GF-D8 (cell line): ENCODE measurements around the gene SH3PXD2A.
"Not testable (repeated sequence)": the region's sequence is repeated elsewhere in the genome, so short reads cannot be mapped to it uniquely, and the experiment has no call there.

Experiments used
- DNase-seq: peaks from one replicate; lab custom pipeline; 2025; lab: John Stamatoyannopoulos, UW

SH3PXD2A gene

DNA sequence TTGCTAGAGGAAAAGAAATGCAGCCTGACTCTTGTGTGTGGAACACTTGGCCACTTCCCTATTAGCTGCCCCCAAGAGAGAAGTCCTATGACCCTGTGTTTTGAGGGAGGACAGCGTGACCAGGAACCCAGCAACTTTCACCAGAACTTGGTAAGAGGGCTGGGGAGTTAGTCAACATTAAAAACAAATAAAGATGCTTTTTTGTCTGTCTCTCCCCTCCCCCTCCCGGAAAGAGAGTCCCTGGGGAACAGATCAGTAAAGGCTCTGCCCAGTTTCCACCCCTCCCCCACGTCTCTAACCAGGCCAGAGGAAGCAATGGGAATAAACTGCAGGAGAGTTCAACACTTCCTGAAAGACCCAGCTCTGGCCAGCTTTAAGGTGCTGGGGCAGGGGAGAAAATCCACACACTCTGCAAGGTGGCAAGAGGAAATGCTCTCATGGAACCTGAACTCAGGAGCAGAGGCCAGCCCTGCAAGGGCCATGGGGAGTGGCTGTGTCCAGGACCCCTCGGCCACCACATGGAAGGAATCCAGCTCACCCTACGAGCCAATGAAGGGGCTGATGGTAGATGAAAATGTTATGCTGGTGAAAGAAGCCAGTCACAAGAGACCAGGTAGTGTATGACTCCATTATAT is 21.5 kb downstream of the SH3PXD2A start:
- DNase-seq, result no peak

DNA sequence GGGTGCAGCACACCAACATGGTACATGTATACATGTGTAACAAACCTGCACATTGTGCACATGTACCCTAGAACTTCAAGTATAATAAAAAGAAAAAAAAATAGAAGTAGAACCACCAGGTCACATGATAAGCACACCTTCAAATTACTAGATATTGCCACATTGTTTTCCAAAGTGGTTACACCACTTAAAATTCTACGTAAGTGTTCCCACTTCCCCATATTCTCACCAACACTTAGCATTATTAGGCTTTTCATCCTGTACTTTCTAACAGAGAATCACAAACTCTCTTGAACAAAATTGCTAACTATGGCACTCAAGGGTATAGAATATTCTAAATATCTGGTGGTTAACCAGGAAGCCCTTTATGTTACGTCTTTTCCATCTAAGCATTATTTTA is 22.6 kb downstream of the SH3PXD2A start:
- DNase-seq, result no peak

GRCh38 chr10:103829838-103830465 is 25.4 kb downstream of the SH3PXD2A start:
- DNase-seq, result no peak

DNA sequence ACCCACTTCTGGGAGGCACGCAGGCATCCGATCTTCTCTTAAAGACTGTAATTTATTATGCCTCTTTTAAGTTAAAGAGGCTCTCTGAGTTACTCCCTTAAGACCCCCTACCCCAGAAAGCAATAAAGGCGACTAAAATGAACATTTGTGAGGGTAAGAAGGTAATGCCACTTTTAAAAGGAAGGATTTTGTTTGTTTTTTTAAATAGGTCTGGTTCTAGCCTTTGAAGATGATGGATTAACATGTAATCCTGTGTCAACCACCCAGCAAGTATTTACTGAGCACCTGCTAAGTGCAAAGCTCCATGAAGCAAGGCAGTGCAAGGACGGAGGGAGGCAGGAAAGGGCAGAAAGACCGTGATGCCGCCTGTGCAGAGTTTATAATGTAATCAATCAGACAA is 26.1 kb downstream of the SH3PXD2A start:
- DNase-seq, result no peak

GRCh38 chr10:103828587-103829197 is 26.7 kb downstream of the SH3PXD2A start:
- DNase-seq, result no peak

GRCh38 chr10:103828107-103828506 is 27.3 kb downstream of the SH3PXD2A start:
- no peak for DNase-seq

- DNase-seq, result no peak
Observed at GRCh38 chr10:103826885-103827284, 28.5 kb downstream of the SH3PXD2A start.

DNA sequence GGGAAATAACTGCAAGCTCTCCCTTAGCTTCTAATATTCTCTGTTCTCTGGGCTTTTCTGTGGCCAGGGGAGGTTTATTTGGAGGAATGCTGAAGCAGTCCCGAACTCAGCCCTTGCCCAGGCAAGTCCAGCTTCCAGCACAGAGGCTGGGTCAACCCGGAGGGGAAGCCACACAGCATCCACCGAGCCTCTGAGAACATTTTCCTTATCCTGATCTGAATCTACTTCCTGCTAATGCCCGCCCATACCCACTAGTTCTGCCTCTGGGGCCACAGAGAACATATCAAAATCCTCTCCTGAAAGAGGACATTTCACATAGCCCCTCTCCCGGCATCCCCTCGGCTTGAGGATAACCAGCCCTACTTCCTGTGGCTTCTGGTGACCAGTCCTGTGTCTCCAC is 31.1 kb downstream of the SH3PXD2A start:
- DNase-seq, result no peak

DNA sequence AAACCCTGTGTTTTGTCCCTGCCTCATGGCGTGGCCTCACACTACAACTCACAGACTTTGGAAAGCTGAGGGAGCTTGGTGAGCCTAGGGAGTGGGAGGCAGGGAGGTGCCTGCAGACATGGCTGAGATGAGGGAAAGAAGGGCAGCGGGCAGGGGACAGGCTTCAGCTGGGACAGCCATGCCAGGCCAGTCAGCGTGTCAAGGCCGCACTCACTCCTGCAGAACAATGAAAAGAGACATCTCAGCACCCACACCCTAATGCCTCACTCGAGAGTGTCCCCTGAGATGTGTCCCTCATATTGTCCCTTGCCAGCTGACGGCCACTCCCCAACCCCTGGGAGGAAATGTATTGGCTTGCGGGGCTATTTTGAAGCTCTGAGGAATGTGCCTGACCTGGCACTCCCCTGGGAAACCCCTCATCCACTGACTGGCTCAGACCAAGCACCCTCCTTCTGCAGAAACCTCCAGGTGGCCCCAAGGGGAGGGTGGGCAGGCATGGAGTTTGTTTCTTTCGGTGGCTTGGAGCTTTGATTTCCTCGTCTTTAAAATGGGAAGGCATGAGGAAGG is 31.6 kb downstream of the SH3PXD2A start:
- DNase-seq, result no peak

DNA sequence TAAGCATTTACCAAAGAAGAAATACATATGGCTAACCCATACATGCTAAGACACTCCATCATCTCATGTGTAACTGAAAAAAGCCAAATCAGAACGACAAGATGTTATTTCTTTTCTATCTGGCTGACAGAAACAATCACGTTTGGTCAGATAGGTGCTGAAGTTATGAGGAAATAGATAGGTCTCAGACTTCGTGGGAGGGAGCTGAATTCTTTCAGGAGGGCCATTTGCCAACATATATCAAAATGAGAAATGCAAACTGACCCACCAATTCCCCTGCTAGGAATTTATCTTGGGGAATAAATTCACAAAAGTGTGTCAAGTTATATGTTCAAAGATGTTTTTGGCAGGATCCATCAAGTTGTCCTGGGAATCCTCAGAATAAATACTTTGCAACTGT is 32.6 kb downstream of the SH3PXD2A start:
- no peak for DNase-seq

DNA sequence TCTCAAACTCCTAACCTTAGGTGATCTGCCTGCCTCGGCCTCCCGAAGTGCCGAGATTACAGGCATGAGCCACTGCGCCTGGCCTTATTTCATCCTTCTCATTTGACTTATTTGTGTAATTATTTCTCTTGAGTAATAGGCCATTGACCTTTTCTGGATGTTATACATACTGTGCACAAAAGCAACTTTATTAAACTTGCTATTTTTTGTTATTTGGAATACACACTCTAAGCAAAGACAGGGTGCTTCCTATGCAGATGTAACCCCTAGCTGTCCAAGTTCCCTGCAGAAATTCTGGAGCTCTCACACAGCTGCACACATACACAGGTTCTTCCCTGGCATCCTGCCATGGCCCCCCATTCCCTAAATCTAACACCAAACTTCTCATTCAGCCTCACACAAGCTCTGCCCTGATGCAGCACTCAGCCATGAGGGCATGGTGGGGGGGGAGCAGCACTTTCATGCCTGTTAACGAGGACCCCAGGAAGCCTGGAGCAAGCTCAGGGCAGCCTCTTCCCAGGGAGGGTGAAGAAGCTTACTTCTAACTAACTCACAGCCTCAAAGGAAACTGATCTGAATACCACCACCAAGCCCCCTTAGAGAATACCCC is 33.2 kb downstream of the SH3PXD2A start:
- DNase-seq, result no peak

GRCh38 chr10:103820101-103821062 is 35.0 kb downstream of the SH3PXD2A start:
- DNase-seq, result no peak

- no peak for DNase-seq
Observed at GRCh38 chr10:103819493-103819892, 35.9 kb downstream of the SH3PXD2A start.

DNA sequence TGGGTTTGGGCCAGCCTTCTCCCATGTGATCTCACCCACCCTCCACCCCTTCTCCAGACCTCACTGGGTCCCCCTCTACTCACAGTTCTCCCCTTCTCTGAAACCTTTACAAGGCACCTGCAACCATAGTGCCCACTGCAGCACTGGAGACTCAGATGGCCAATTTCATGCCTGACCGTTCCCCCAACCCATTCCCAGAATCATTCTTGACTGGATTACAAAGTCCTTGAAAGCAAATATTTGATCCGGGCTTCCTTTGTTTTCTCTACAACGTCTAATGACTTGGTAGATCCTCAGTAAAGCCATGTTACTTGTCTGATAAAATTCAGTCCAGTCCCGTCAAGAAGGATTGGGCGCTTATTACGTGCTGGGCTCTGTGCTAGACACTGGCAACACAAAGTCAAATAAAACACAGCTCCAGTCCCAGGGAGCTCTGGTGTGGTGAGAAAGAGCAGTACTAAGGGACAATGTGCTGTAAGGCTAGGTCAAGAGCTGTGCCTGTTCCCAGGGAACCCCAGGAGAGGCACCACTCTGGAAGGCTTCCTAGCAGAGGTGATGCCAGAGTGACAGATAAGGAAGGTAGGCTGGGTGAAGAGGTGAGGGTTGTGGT is 36.5 kb downstream of the SH3PXD2A start:
- DNase-seq, result no peak

- no peak for DNase-seq
Observed at GRCh38 chr10:103818105-103818504, 37.3 kb downstream of the SH3PXD2A start.

DNA sequence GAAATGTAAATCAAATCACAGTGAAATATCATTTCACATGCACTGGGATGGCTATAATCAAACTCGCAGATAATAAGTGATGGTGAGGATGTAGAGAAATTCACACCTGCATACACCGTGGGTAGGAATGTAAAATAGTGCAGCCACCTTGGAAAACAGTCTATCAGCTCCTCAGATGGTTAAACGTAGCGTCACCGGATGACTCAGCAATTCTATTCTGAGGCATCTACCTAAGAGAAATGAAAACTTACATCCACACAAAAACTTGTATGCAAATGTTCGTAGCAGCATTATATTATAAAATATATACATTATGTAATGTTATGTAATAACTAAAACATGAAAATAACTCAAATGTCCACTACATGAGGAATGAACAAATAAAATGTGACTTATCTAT is 38.9 kb downstream of the SH3PXD2A start:
- DNase-seq, result no peak

- DNase-seq, result no peak
Observed at GRCh38 chr10:103814626-103815370, 40.6 kb downstream of the SH3PXD2A start.

DNA sequence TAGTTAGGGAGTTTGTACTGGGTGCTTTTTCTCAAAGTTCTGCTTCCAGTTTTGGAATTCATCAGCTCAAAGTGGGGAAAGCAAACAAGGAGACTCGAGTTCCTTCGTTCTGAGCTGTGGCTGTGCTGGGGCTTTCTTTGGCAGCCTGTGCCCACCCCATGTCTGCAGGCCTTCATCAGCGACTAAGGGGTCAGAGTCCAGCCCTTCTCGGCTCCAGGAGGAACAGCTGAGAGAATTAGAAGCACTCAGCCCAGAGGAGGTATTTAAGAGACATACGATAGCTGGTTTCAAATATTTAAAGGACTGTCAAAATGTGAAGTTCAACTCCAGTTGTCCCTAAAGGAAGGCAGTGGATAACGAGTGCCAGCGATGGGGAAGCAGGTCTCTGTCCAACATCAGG is 41.3 kb downstream of the SH3PXD2A start:
- DNase-seq, result no peak

- not testable (repeated sequence) for DNase-seq
Observed at GRCh38 chr10:103813312-103813711, 42.1 kb downstream of the SH3PXD2A start.

DNA sequence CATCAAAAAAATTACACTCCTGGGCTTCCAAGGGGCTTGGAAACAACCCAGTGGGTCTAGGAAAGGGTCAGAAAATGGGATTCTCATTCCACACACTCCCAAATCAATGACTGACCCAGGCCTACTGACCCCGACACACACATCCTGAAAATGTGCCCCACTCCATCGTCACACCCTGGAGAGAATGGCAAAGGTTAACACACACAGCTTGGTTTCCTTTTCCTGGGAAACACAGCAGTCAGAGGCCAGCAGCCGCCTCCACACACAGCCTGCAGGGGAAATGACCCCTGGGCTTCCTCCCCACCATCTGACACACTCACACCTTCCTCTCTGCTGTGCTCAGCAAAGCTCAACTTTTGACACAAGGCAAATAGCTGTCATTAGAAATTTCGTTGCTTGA is 42.9 kb downstream of the SH3PXD2A start:
- no peak for DNase-seq

DNA sequence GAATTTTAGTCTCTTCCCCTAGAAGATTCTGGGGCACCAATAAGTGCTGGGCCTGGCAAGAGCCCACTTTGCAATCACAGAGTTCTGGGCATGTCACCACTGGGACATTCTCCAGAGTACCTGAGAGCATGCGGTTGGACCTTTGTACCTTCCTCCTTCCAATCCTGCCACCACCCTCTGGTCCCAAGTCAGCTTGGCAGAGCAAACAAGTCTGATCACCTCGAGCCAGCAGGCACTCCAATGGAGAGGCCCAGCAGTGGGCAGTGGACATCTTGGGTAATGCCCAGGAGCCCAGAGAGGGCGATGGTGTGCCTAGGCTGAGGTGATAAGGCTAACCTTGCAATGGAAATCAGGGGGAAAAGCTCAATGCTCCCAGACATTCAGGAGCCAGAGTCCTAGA is 43.4 kb downstream of the SH3PXD2A start:
- no peak for DNase-seq
